VCaP (cell line): ENCODE measurements around the gene MRC2.

Experiments
- H3K27ac ChIP-seq: fragments of 450-650 bp; 2 replicates; pipeline ENCODE4 v1.5.1; 2017
- TF ChIP-seq, protein P1 (sequence below): fragments of 450-650 bp; conservative IDR thresholded peaks from 2 replicates; pipeline ENCODE4 v1.5.1; 2017; ENCODE audit warnings: mild to moderate bottlenecking, moderate library complexity

The MRC2 gene

DNA sequence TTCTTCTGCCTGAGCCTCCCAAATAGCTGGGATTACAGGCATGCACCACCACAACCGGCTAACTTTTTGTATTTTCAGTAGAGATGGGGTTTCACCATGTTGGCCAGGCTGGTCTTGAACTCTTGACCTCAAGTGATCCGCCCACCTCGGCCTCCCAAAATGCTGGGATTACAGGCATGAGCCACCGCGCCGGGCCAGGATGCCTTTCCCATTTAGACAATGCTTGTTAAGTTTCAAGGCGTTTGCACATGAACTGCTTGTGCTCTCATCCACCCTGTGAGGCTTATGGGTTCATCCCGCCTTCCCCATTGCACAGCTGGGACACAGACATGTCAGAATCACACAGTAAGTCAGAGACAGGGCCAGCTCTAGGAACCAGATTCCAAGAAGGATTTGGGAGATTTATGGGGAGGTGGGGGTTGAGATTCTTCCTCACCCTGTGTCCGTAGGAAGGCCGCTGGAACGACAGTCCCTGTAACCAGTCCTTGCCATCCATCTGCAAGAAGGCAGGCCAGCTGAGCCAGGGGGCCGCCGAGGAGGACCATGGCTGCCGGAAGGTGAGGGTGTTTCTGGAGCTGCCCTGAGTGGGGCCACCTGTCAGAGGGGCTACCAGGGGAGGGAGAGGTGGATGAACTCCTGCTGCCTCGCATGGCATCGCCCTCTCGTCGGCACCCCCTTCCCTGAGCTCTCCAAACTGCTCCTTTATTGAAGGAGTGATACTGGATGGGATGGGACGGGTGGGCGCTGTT lies 46.3 kb downstream of the MRC2 start:
- TF ChIP-seq, protein P1, sequence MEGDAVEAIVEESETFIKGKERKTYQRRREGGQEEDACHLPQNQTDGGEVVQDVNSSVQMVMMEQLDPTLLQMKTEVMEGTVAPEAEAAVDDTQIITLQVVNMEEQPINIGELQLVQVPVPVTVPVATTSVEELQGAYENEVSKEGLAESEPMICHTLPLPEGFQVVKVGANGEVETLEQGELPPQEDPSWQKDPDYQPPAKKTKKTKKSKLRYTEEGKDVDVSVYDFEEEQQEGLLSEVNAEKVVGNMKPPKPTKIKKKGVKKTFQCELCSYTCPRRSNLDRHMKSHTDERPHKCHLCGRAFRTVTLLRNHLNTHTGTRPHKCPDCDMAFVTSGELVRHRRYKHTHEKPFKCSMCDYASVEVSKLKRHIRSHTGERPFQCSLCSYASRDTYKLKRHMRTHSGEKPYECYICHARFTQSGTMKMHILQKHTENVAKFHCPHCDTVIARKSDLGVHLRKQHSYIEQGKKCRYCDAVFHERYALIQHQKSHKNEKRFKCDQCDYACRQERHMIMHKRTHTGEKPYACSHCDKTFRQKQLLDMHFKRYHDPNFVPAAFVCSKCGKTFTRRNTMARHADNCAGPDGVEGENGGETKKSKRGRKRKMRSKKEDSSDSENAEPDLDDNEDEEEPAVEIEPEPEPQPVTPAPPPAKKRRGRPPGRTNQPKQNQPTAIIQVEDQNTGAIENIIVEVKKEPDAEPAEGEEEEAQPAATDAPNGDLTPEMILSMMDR = no peak
- no peak overlapping the region for H3K27ac ChIP-seq

- H3K27ac ChIP-seq = no peak overlapping the region
- TF ChIP-seq, protein P1 = no peak
These were observed 46.9 kb downstream of the MRC2 start for GRCh38 chr17:62674363-62674739.

DNA sequence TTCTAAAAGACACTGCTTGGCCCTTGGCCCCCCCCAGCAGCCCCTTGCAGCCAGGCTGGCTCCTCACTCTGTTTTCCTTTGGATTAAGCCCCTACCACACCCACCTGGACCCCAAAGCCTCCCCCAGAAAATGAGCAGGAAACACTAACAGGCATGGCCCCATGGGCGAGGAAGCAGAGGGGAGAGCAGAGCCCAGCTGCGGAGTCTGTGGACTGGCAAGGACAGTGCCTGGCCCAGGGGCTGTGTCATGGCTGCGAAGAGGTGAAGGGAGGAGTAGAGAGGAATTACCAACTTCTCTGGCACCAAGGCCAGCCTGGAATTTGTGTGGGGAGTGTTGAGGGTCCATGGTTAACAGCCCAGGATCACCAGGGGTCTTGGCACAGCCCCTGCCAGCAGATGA lies 47.4 kb downstream of the MRC2 start:
- no peak overlapping the region for H3K27ac ChIP-seq
- TF ChIP-seq, protein P1 = no peak

- H3K27ac ChIP-seq = no peak overlapping the region
- TF ChIP-seq, protein P1 = no peak
These were observed 47.8 kb downstream of the MRC2 start for GRCh38 chr17:62675260-62675659.

GRCh38 chr17:62675701-62676100 lies 48.2 kb downstream of the MRC2 start:
- H3K27ac ChIP-seq = no peak overlapping the region
- TF ChIP-seq, protein P1 = no peak

DNA sequence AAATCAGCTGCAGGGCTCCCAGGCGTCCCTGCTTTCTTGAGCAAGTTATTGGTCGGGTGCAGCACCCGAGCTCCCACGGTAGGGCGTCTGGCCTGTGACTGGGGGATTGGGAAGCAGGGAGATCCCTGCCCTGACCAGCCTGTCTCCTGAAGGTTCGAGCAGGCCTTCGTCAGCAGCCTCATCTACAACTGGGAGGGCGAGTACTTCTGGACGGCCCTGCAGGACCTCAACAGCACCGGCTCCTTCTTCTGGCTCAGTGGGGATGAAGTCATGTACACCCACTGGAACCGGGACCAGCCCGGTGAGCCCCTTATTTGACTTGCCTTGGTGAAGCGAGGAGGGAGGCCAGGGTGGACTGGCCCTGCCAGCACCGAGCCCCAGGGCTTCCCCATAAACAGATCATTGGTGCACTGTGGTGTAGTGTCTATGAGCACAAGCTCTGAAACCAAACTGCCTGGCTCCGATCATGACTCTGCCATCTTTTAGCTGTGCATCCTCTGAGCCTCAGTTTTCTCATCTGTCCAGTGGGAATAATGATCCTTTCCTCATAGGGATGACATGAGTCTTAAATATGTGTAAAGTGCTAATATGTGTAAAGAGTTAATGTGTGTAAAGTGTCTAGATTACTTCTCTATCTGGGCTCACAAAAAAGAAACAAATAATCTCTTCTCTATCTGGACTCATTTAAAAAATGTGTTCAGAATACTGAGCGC lies 48.9 kb downstream of the MRC2 start:
- TF ChIP-seq, protein P1 = no peak
- no peak overlapping the region for H3K27ac ChIP-seq

GRCh38 chr17:62676952-62677596 lies 49.6 kb downstream of the MRC2 start:
- TF ChIP-seq, protein P1 = no peak
- H3K27ac ChIP-seq = no peak overlapping the region
